K562 (cell line): ENCODE results near the gene NT5C. TPM values are rescaled to one million over a fixed set of nuclear protein-coding genes. Genes with fewer than 3 reads are reported as not detected.

Experiments
- ATAC-seq: fragments of 200-7000 bp; cut with Tn5 transposase; 3 replicates; pipeline ENCODE4 v1.9.1; 2020; ENCODE audit warnings: moderate library complexity
- BruUV-seq: library from RNA; stranded (reverse); fragments of 400-500 nt; replicated peaks from 2 replicates; lab custom pipeline; 2021; lab: Mats Ljungman, UMichigan
- CTCF ChIA-PET: fragments of 300-600 bp; formaldehyde crosslinking; extraction: SDS; loops from one replicate; lab custom pipeline; 2021; ENCODE audit warnings: low intra/inter-chr PET ratio; lab: Yijun Ruan, JAX
- POLR2A ChIA-PET: fragments of 300-600, 350-650 bp; sonication (Branson Sonifier 250); formaldehyde crosslinking; extraction: SDS; loops from one replicate; lab custom pipeline; 2021; ENCODE audit warnings: antibody characterized with exemption, inconsistent platforms; lab: Yijun Ruan, JAX
- DNase-seq, 4 experiments: peaks; one replicate each; pipeline versions ENCODE4 v3.0.0 to v3.0.0-alpha.2; 2011 to 2018; ENCODE audit warnings: low spot score in 3 of 4, mixed read lengths in 3 of 4; ENCODE audit errors: extremely low read depth in 1 of 4
- FAIRE-seq: peaks from 2 replicates; lab custom pipeline; 2011; peaks lifted over from hg19 to GRCh38; lab: Jason Lieb, UNC
- H2AFZ ChIP-seq: 2 replicates; pipeline ENCODE4 v1.6.0; 2011; ENCODE audit warnings: low read depth, low read length, control low read depth, inconsistent platforms
- H3K27ac ChIP-seq: fragments of 200-600 bp; 3 replicates; pipeline ENCODE4 v1.8.0; 2011; ENCODE audit warnings: low read depth, mild to moderate bottlenecking, control low read depth, inconsistent platforms, low read length, moderate library complexity, mixed read lengths; ENCODE audit errors: extremely low read depth
- H3K27me3 ChIP-seq, 2 experiments: fragments of 300-600 bp in 1 of 2; 2 replicates in 1 of 2; 3 replicates in 1 of 2; pipeline versions ENCODE4 v1.6.0 to v1.8.0; 2011; ENCODE audit warnings: inconsistent platforms in 2 of 2, low read length in 2 of 2, mild to moderate bottlenecking in 1 of 2, mixed read lengths in 1 of 2, moderate library complexity in 1 of 2; ENCODE audit not compliant: control insufficient read depth in 2 of 2, insufficient read depth in 2 of 2
- H3K36me3 ChIP-seq: fragments of 300-600 bp; 3 replicates; pipeline ENCODE4 v1.8.0; 2011; ENCODE audit warnings: mild to moderate bottlenecking, low read length, inconsistent platforms; ENCODE audit not compliant: control insufficient read depth, insufficient read depth
- H3K4me1 ChIP-seq, 2 experiments: fragments of 200-600 bp in 1 of 2; replicated peaks in 1 of 2; 2 replicates in 1 of 2; 3 replicates in 1 of 2; pipeline versions ENCODE4 v1.5.1 to v1.8.0; 2011; ENCODE audit warnings: inconsistent platforms in 2 of 2, low read length in 2 of 2, mild to moderate bottlenecking in 1 of 2, mixed read lengths in 1 of 2, moderate library complexity in 1 of 2; ENCODE audit not compliant: control insufficient read depth in 2 of 2, insufficient read depth in 2 of 2
- H3K4me2 ChIP-seq: 2 replicates; pipeline ENCODE4 v1.6.1; 2011; ENCODE audit warnings: low read length, control low read depth, inconsistent platforms, mixed read lengths; ENCODE audit not compliant: insufficient read depth
- H3K4me3 ChIP-seq: fragments of 200-600 bp; sonication (generic), shearing (Covaris generic); 2 replicates; pipeline ENCODE4 v1.5.1; 2016; ENCODE audit warnings: control low read depth, inconsistent platforms
- H3K79me2 ChIP-seq: fragments of 200-600 bp; 3 replicates; pipeline ENCODE4 v1.8.0; 2011; ENCODE audit warnings: low read length, inconsistent platforms; ENCODE audit not compliant: control insufficient read depth, insufficient read depth
- H3K9ac ChIP-seq, 2 experiments: 2 replicates each; pipeline versions ENCODE4 v1.6.0 to v1.6.1; 2011; ENCODE audit warnings: low read depth in 2 of 2, low read length in 2 of 2, control low read depth in 1 of 2, inconsistent platforms in 1 of 2, mild to moderate bottlenecking in 1 of 2, mixed read lengths in 1 of 2; ENCODE audit not compliant: insufficient read depth in 1 of 2
- H3K9me1 ChIP-seq: one replicate; pipeline ENCODE4 v1.6.0; 2011; ENCODE audit warnings: inconsistent platforms, mild to moderate bottlenecking, low read length, moderate library complexity; ENCODE audit not compliant: control insufficient read depth, insufficient read depth
- H3K9me3 ChIP-seq: replicated peaks from 2 replicates; pipeline ENCODE4 v1.5.1; 2011; ENCODE audit warnings: low read depth, low read length, inconsistent platforms; ENCODE audit not compliant: control insufficient read depth, insufficient read depth
- H4K20me1 ChIP-seq: replicated peaks from 2 replicates; pipeline ENCODE4 v1.6.1; 2011; ENCODE audit warnings: low read length, inconsistent platforms, mixed read lengths; ENCODE audit not compliant: control insufficient read depth, insufficient read depth
- HNRNPK ChIP-seq: fragments of 200-400 bp; formaldehyde crosslinking; IDR thresholded peaks from one replicate; pipeline ENCODE4 v1.6.1; 2018; ENCODE audit warnings: mild to moderate bottlenecking, low read depth, low read length; ENCODE audit not compliant: poor library complexity, severe bottlenecking
- MAFF ChIP-seq: IDR thresholded peaks from 2 replicates; pipeline ENCODE4 v1.6.1; 2012; ENCODE audit warnings: low read length, improper control_type of control experiment
- MEF2D ChIP-seq: conservative IDR thresholded peaks from 2 replicates; pipeline ENCODE4 v1.6.1; 2016; ENCODE audit warnings: low read depth, missing genetic modification characterization, missing compliant biosample characterization
- NR3C1 ChIP-seq: sonication (generic); formaldehyde crosslinking; IDR thresholded peaks from 2 replicates; pipeline ENCODE4 v1.8.1; 2022; ENCODE audit warnings: missing genetic modification reagents
- POLR2B ChIP-seq: fragments of 450-650 bp; IDR thresholded peaks from 2 replicates; pipeline ENCODE4 v1.6.1; 2018; ENCODE audit warnings: low read depth; ENCODE audit not compliant: partially characterized antibody
- POLR2G ChIP-seq: fragments of 200-400 bp; formaldehyde crosslinking; IDR thresholded peaks from 2 replicates; pipeline ENCODE4 v1.6.1; 2017; ENCODE audit warnings: low read depth, mild to moderate bottlenecking, antibody characterized with exemption, low read length, moderate library complexity
- PTTG1 ChIP-seq: fragments of 450-650 bp; IDR thresholded peaks from 2 replicates; pipeline ENCODE4 v1.6.1; 2016; ENCODE audit warnings: low read depth, mild to moderate bottlenecking, missing genetic modification characterization, missing compliant biosample characterization
- SIN3B ChIP-seq: fragments of 450-650 bp; IDR thresholded peaks from 2 replicates; pipeline ENCODE4 v1.6.1; 2017; ENCODE audit warnings: low read depth, mild to moderate bottlenecking, moderate library complexity
- TSHZ1 ChIP-seq: fragments of 250-450 bp; sonication (Bioruptor Pico); IDR thresholded peaks from 2 replicates; pipeline ENCODE4 v1.4.0; 2020; ENCODE audit warnings: mild to moderate bottlenecking, moderate library complexity
- VEZF1 ChIP-seq: fragments of 200-800 bp; sonication (Bioruptor generic); IDR thresholded peaks from 2 replicates; pipeline ENCODE4 v1.6.1; 2017; ENCODE audit warnings: missing genetic modification characterization, missing compliant biosample characterization
- ZBTB49 ChIP-seq: sonication (generic); formaldehyde crosslinking; IDR thresholded peaks from 2 replicates; pipeline ENCODE4 v1.8.0; 2022; ENCODE audit warnings: missing genetic modification reagents, mild to moderate bottlenecking, borderline replicate concordance
- WGBS: fragments of 100-300 bp; shearing (Covaris generic); methylation state at CpG from one replicate; pipeline ENCODE4 v1.1.6; 2016; ENCODE audit warnings: low coverage, mixed read lengths; ENCODE audit not compliant: insufficient coverage; ENCODE audit errors: missing lambda C conversion rate; 5-methylcytosine and 5-hydroxymethylcytosine counted together
- in situ Hi-C: fragments of 300-500 bp; cut with MboI; formaldehyde crosslinking; loops from 4 replicates; pipeline ENCODE4 v1.15.0; 2018; ENCODE audit warnings: inconsistent platforms, mixed read lengths
- intact Hi-C: fragments of 100-400 bp; cut with micrococcal nuclease; formaldehyde crosslinking; loops from 2 replicates; pipeline ENCODE4 v1.14.2; 2022
- polyA plus RNA-seq, 8 experiments: library from polyadenylated mRNA; depleted of rRNA in 4 of 8; stranded (reverse) in 5 of 8; unstranded in 3 of 8; fragments of >200 nt; fragmentation: Nextera tagmentation in 2 of 8; fragmentation: Illumina TruSeq in 1 of 8; extraction: Ambion mirVana in 2 of 8; extraction: Trizol in 1 of 8; gene quantifications; 2 replicates each; pipeline versions ENCODE4 v1.2.1 to v1.2.3, GENCODE V29; 2011 to 2014; ENCODE audit warnings: inconsistent platforms in 1 of 8, missing spikeins in 1 of 8
- total RNA-seq, 7 experiments: library from RNA; depleted of rRNA in 6 of 7; stranded (reverse); fragments of >200 nt in 6 of 7; fragmentation: Illumina TruSeq in 2 of 7; extraction: Trizol in 2 of 7; gene quantifications; 2 replicates each; pipeline versions ENCODE4 v1.2.1 to v1.2.3, GENCODE V29; 2011 to 2021; ENCODE audit warnings: low replicate concordance in 1 of 7

NT5C gene
- total and polyA plus RNA-seq, 9 of the 15 experiments (the other 6 are each of a cell fraction or from before 2014, with no cell fraction given): 2.9 to 205 (median 45.0) TPM

DNA sequence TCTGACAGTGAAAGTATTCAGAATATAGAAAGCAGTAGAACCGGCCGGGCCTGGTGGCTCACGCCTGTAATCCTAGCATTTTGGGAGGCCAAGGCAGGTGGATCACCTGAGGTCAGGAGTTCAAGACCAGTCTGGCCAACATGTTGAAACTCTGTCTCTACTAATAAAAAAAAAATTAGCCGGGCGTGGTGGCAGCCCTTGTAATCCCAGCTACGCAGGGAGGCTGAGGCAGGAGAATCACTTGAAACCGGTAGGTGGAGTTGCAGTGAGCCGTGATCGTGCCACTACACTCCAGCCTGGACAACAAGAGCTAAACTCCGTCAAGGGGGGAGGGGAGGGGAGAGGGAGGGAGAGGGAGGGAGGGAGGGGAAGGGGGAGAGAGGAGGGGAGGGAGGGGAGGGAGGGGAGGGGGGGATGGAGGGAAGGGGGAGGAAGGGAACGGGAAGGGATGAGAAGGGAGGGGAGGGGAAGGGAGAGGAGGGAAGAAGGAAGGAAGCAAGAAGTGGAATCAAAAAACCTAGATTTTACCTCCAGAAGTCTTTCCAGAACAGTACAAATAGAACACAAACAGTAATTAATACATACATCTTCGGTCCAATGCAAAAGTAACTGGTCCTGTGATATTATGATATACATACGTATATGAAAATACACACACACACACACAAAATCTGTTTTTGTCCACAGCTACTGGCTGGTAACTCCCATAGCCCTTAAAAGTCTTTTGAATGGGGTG is 10.9 kb upstream of the NT5C start:
- Histone ChIP-seq H3K4me3 (no peak overlapping the region), H3K36me3 (peaks cover 95% of the 10 kb centered on the region), H2AFZ (no peak overlapping the region), H3K4me1 (no peaks in the 10 kb centered on the region), H3K9ac (no peak overlapping the region), H3K4me2 (no peak overlapping the region), H3K9me3 (no peaks in the 10 kb centered on the region), H3K27ac (no peak overlapping the region), H3K27me3 (no peaks in the 10 kb centered on the region), H4K20me1 (no peaks in the 10 kb centered on the region), H3K9me1 (no peaks in the 10 kb centered on the region), H3K79me2 (peaks cover 10% of the 10 kb centered on the region; the same call in 2 of the 3 replicates)
- TF ChIP-seq VEZF1 (CRISPR knock-in tag) (peak; percentile 46), SIN3B (no peak), TSHZ1 (CRISPR knock-in tag) (no peak), MEF2D (tag) (no peak), HNRNPK (peak; percentile 78), NR3C1 (CRISPR knock-in tag) (no peak), POLR2B (peak; percentile 22), PTTG1 (tag) (no peak), MAFF (no peak), POLR2G (peak; percentile 6; the same call in 1 of the 2 replicates), ZBTB49 (CRISPR knock-in tag) (no peak)
- no peak for ATAC-seq
- POLR2A ChIA-PET: interaction anchor here (0.6 to 7.3 kb wide), 10 partner anchors 8 to 250 kb away, joined by 3 to 51 read pairs (median 3); partner anchors contain the start of genes JPT1 and NT5C
- CTCF ChIA-PET: no interaction called here
- FAIRE-seq: no peak
- no TSS peak for BruUV-seq
- intact Hi-C loops (no loop called here), in situ Hi-C loops (no loop called here)
- no peak for DNase-seq
- WGBS: 84% methylated on average over 11 of the region's 13 CpGs
